Stimulated activated naive B cell treated with anti-CD40 and anti-IgM and Interleukin-4, amounts not matched to agents 10 μg/mL and 1 μg/mL and 100 μg/mL, for 72 hours (primary cell): ENCODE data around the gene DNAJC18.
A peak's percentile ranks its signal among the peaks of the same experiment; 100 is the strongest.

Source experiments
- ATAC-seq, 2 donors: fragments of 150-1000 bp; cut with Tn5 transposase; replicated peaks; 2 replicates each; pipeline ENCODE4 v1.10.0; 2021; ENCODE audit warnings: moderate library complexity in 1 of 2
- DNase-seq: peaks from one replicate; pipeline ENCODE4 v3.0.0; 2021
- H3K27ac Mint-ChIP-seq: one replicate; pipeline ENCODE4 v1.8.0; 2022; ENCODE audit warnings: mild to moderate bottlenecking, mixed read lengths
- H3K27me3 Mint-ChIP-seq, 2 donors: one replicate each; pipeline ENCODE4 v1.8.0; 2022; ENCODE audit warnings: mixed read lengths in 2 of 2
- H3K36me3 Mint-ChIP-seq, 2 donors: one replicate each; pipeline ENCODE4 v1.8.0; 2022; ENCODE audit warnings: mixed read lengths in 2 of 2, mild to moderate bottlenecking in 1 of 2
- H3K4me1 Mint-ChIP-seq, 2 donors: one replicate each; pipeline ENCODE4 v1.8.0; 2022; ENCODE audit warnings: mixed read lengths in 2 of 2, mild to moderate bottlenecking in 1 of 2
- H3K4me3 Mint-ChIP-seq, 2 donors: one replicate each; pipeline ENCODE4 v1.8.0; 2022; ENCODE audit warnings: mild to moderate bottlenecking in 2 of 2, mixed read lengths in 2 of 2, moderate library complexity in 1 of 2
- H3K9me3 Mint-ChIP-seq, 2 donors: one replicate each; pipeline ENCODE4 v1.8.0; 2022; ENCODE audit warnings: mixed read lengths in 2 of 2, mild to moderate bottlenecking in 1 of 2

DNAJC18 gene

GRCh38 chr5:139473105-139473504 is 33.8 kb upstream of the DNAJC18 start:
- ATAC-seq (no peak), DNase-seq (no peak)
- peaks cover 36% of the 10 kb centered on the region in 2 donors for H3K27me3 Mint-ChIP-seq
- no peaks in the 10 kb centered on the region for H3K9me3 Mint-ChIP-seq
- H3K4me3 Mint-ChIP-seq: no peak overlapping the region
- H3K4me1 Mint-ChIP-seq: peaks cover 20 to 22% of the 10 kb centered on the region in 2 donors
- H3K36me3 Mint-ChIP-seq: no peaks in the 10 kb centered on the region
- H3K27ac Mint-ChIP-seq: no peak overlapping the region

- DNase-seq: no peak
- H3K36me3 Mint-ChIP-seq: no peaks in the 10 kb centered on the region
- H3K4me3 Mint-ChIP-seq: no peak overlapping the region
- no peak overlapping the region for H3K27ac Mint-ChIP-seq
- H3K27me3 Mint-ChIP-seq: peaks cover 36% of the 10 kb centered on the region in 2 donors
- H3K9me3 Mint-ChIP-seq: no peaks in the 10 kb centered on the region
- peaks cover 20 to 22% of the 10 kb centered on the region in 2 donors for H3K4me1 Mint-ChIP-seq
- no peak for ATAC-seq
Measured at GRCh38 chr5:139472386-139473030, 33.2 kb upstream of the DNAJC18 start.

- Mint-ChIP-seq H3K27me3 (peaks cover 35 to 36% of the 10 kb centered on the region in 2 donors), H3K4me3 (peak within 1 kb of the TSS in 1 of 2 donors; percentile 47), H3K36me3 (no peaks in the 10 kb centered on the region), H3K4me1 (peaks cover 20 to 22% of the 10 kb centered on the region in 2 donors), H3K9me3 (no peaks in the 10 kb centered on the region), H3K27ac (no peak within 1 kb of the TSS)
- DNase-seq (no peak), ATAC-seq (peak; percentile 64 to 65)
Measured at GRCh38 chr5:139470821-139471300, 31.5 kb upstream of the DNAJC18 start, which contains the start of gene SMIM33. TSS of gene SMIM33 (plus strand) at chr5:139471004. CDS start at chr5:139471122, 118 bp downstream.

- Mint-ChIP-seq H3K4me3 (no peak overlapping the region), H3K27me3 (peaks cover 15 to 19% of the 10 kb centered on the region in 2 donors), H3K27ac (no peak overlapping the region), H3K36me3 (no peaks in the 10 kb centered on the region), H3K9me3 (no peaks in the 10 kb centered on the region), H3K4me1 (peaks cover 9% of the 10 kb centered on the region in 2 donors)
- no peak for ATAC-seq
- no peak for DNase-seq
Measured at GRCh38 chr5:139468421-139468931, 29.2 kb upstream of the DNAJC18 start.

GRCh38 chr5:139462586-139463276 is 23.4 kb upstream of the DNAJC18 start, which contains the start of gene ECSCR:
TSS of gene ECSCR (minus strand) at chr5:139462743. CDS start at chr5:139462670, 73 bp downstream.
- no peaks in the 10 kb centered on the region for H3K27me3 Mint-ChIP-seq
- no peak within 1 kb of the TSS for H3K4me3 Mint-ChIP-seq
- H3K27ac Mint-ChIP-seq: no peak within 1 kb of the TSS
- peaks cover 4 to 6% of the 10 kb centered on the region in 2 donors for H3K4me1 Mint-ChIP-seq
- no peaks in the 10 kb centered on the region for H3K9me3 Mint-ChIP-seq
- H3K36me3 Mint-ChIP-seq: no peaks in the 10 kb centered on the region
- DNase-seq: no peak
- no peak for ATAC-seq

GRCh38 chr5:139461698-139462097 is 22.4 kb upstream of the DNAJC18 start:
- Mint-ChIP-seq H3K27ac (no peak overlapping the region), H3K4me1 (peaks cover 4 to 6% of the 10 kb centered on the region in 2 donors), H3K9me3 (no peaks in the 10 kb centered on the region), H3K27me3 (no peaks in the 10 kb centered on the region), H3K4me3 (no peak overlapping the region), H3K36me3 (no peaks in the 10 kb centered on the region)
- DNase-seq (no peak), ATAC-seq (no peak)

- H3K27me3 Mint-ChIP-seq: no peaks in the 10 kb centered on the region
- no peaks in the 10 kb centered on the region for H3K9me3 Mint-ChIP-seq
- peaks cover 6 to 10% of the 10 kb centered on the region in 2 donors for H3K4me1 Mint-ChIP-seq
- ATAC-seq (no peak), DNase-seq (no peak)
- H3K27ac Mint-ChIP-seq: no peak overlapping the region
- no peaks in the 10 kb centered on the region for H3K36me3 Mint-ChIP-seq
- no peak overlapping the region for H3K4me3 Mint-ChIP-seq
Measured at GRCh38 chr5:139461176-139461575, 21.9 kb upstream of the DNAJC18 start.

- Mint-ChIP-seq H3K9me3 (no peaks in the 10 kb centered on the region), H3K36me3 (no peaks in the 10 kb centered on the region), H3K27me3 (no peaks in the 10 kb centered on the region), H3K4me3 (no peak overlapping the region), H3K4me1 (peaks cover 6 to 10% of the 10 kb centered on the region in 2 donors), H3K27ac (no peak overlapping the region)
- no peak for DNase-seq
- no peak for ATAC-seq
Measured at GRCh38 chr5:139460455-139460854, 21.1 kb upstream of the DNAJC18 start.

GRCh38 chr5:139459451-139459934 is 20.2 kb upstream of the DNAJC18 start:
- ATAC-seq (peak in 1 of 2 donors; percentile 37), DNase-seq (no peak)
- Mint-ChIP-seq H3K36me3 (no peaks in the 10 kb centered on the region), H3K9me3 (no peaks in the 10 kb centered on the region), H3K4me3 (no peak overlapping the region), H3K4me1 (peaks cover 14 to 15% of the 10 kb centered on the region in 2 donors), H3K27me3 (no peaks in the 10 kb centered on the region), H3K27ac (no peak overlapping the region)

GRCh38 chr5:139458580-139459407 is 19.5 kb upstream of the DNAJC18 start:
- Mint-ChIP-seq H3K36me3 (no peaks in the 10 kb centered on the region), H3K4me3 (no peak overlapping the region), H3K4me1 (peaks cover 21 to 22% of the 10 kb centered on the region in 2 donors), H3K27ac (no peak overlapping the region), H3K9me3 (no peaks in the 10 kb centered on the region), H3K27me3 (no peaks in the 10 kb centered on the region)
- peak; percentile 73 to 85 for ATAC-seq
- no peak for DNase-seq

GRCh38 chr5:139457653-139458306 is 18.5 kb upstream of the DNAJC18 start:
- Mint-ChIP-seq H3K9me3 (peaks cover 0 to 2% of the 10 kb centered on the region in 2 donors), H3K4me3 (no peak overlapping the region), H3K27ac (no peak overlapping the region), H3K4me1 (peaks cover 25 to 26% of the 10 kb centered on the region in 2 donors), H3K27me3 (no peaks in the 10 kb centered on the region), H3K36me3 (no peaks in the 10 kb centered on the region)
- ATAC-seq (no peak), DNase-seq (no peak)

- H3K9me3 Mint-ChIP-seq: peaks cover 0 to 2% of the 10 kb centered on the region in 2 donors
- DNase-seq (no peak), ATAC-seq (no peak)
- H3K27me3 Mint-ChIP-seq: no peaks in the 10 kb centered on the region
- peaks cover 25 to 26% of the 10 kb centered on the region in 2 donors for H3K4me1 Mint-ChIP-seq
- no peak overlapping the region for H3K4me3 Mint-ChIP-seq
- H3K36me3 Mint-ChIP-seq: no peaks in the 10 kb centered on the region
- H3K27ac Mint-ChIP-seq: no peak overlapping the region
Measured at GRCh38 chr5:139457241-139457640, 17.9 kb upstream of the DNAJC18 start.

- Mint-ChIP-seq H3K27ac (no peak overlapping the region), H3K4me1 (peaks cover 25 to 26% of the 10 kb centered on the region in 2 donors), H3K9me3 (peaks cover 0 to 2% of the 10 kb centered on the region in 2 donors), H3K4me3 (no peak overlapping the region), H3K36me3 (no peaks in the 10 kb centered on the region), H3K27me3 (no peaks in the 10 kb centered on the region)
- DNase-seq: no peak
- no peak for ATAC-seq
Measured at GRCh38 chr5:139456776-139457175, 17.5 kb upstream of the DNAJC18 start.
